ENCODE data around the gene IFIT3.

DNA sequence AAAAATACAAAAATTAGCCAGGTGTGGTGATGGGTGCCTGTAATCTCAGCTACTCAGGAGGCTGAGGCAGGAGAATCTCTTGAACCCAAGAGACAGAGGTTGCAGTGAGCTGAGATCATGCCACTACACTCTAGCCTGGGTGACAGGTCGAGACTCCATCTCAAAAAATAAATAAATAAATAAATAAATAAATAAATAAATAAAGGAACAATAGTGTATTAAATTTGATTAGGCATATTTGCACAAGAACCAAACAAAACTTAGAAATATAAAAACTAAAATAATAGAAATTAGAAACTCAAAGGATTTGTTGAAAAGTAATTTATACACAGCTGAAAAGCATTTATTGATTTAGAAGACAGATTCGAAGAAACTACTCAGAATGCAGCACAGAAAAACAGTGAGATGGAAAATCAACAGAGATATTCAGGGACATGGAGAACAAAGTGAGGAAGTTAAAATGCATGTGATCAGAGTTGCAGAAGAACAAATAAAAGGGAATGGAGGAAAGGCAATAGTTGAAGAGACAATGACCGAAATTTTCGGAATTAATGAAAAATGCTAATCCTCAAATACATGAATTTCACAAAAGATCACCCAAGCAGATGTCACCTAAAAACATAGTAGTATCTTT is 17.7 kb downstream of the IFIT3 start:
- TF ChIP-seq, protein P1, sequence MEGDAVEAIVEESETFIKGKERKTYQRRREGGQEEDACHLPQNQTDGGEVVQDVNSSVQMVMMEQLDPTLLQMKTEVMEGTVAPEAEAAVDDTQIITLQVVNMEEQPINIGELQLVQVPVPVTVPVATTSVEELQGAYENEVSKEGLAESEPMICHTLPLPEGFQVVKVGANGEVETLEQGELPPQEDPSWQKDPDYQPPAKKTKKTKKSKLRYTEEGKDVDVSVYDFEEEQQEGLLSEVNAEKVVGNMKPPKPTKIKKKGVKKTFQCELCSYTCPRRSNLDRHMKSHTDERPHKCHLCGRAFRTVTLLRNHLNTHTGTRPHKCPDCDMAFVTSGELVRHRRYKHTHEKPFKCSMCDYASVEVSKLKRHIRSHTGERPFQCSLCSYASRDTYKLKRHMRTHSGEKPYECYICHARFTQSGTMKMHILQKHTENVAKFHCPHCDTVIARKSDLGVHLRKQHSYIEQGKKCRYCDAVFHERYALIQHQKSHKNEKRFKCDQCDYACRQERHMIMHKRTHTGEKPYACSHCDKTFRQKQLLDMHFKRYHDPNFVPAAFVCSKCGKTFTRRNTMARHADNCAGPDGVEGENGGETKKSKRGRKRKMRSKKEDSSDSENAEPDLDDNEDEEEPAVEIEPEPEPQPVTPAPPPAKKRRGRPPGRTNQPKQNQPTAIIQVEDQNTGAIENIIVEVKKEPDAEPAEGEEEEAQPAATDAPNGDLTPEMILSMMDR (IDR thresholded peaks at IDR 0.05; ENCODE audit: low read length), result no peak
- no peak for TF ChIP-seq EZH2phosphoT487 (IDR thresholded peaks at IDR 0.05; ENCODE audit: low read length)
- TF ChIP-seq EZH2 (optimal IDR thresholded peaks at IDR 0.05; ENCODE audit: low read depth, low read length), result no peak

Data from MM.1S (cell line).